ENCODE measurements around the gene FANCD2.
A peak's percentile ranks its signal among the peaks of the same experiment; 100 is the strongest.

FANCD2 gene

DNA sequence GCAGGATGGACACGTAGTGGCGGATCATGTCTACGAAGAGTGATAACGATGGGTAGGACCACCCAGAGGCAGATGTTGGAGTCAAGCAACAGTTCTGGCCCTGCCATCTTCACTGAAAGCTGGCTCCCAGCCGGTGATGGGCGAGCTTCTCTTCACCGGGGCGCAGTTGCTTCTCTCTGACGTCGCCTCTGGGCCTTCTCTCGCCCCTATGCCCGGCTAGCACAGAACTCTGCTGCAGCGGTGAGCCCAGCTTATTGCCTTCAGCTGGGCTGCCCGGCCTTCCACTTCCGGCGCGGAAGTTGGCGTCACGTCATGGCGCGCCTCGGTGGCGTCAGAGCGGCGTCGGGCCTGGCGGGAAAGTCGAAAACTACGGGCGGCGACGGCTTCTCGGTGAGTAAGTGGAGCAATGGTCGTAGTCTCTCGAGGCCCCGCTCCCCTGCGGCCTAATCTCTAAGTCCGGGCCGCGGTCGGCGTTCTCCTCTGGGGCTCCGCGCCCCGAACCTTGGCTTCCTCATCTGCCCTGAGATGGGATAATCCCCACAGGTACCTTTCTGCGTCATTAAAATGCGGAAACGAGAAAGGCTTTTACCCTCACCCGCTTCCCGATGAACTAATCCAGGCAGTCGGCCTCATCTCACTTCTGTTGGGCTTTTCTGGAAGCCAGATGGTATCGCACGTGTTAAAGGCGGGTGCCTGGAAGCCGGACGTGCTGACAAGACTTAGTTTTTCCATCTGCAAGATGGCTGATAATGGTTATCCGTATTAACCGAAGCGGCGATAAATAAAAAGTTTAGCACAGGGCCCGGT is at the start of gene FANCD2 (continued):
- peak; percentile 62; the same call in 1 of the 2 replicates for TF ChIP-seq ZNF561 (tag by site-specific recombination; IDR thresholded peaks at IDR 0.05; ENCODE audit: borderline replicate concordance)
- TF ChIP-seq ZNF184 (tag by site-specific recombination; IDR thresholded peaks at IDR 0.05) = 0 out of 2 replicates have a peak, but pooled peaks have one; percentile 12
- TF ChIP-seq ZSCAN5A (tag by site-specific recombination; IDR thresholded peaks at IDR 0.05) = 0 out of 2 replicates have a peak, but pooled peaks have one; percentile 38
- no peak for TF ChIP-seq GFI1B (tag by site-specific recombination; IDR thresholded peaks at IDR 0.05)
- TF ChIP-seq ZNF16 (tag by site-specific recombination; IDR thresholded peaks at IDR 0.05; ENCODE audit: low read depth) = no peak
- TF ChIP-seq, protein P1, sequence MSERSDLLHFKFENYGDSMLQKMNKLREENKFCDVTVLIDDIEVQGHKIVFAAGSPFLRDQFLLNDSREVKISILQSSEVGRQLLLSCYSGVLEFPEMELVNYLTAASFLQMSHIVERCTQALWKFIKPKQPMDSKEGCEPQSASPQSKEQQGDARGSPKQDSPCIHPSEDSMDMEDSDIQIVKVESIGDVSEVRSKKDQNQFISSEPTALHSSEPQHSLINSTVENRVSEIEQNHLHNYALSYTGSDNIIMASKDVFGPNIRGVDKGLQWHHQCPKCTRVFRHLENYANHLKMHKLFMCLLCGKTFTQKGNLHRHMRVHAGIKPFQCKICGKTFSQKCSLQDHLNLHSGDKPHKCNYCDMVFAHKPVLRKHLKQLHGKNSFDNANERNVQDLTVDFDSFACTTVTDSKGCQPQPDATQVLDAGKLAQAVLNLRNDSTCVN (tag by site-specific recombination; optimal IDR thresholded peaks at IDR 0.05) = peak; percentile 42
- TF ChIP-seq MZF1 (tag by site-specific recombination; IDR thresholded peaks at IDR 0.05; ENCODE audit: borderline replicate concordance) = 0 out of 2 replicates have a peak, but pooled peaks have one; percentile 55
- TF ChIP-seq KLF10 (tag by site-specific recombination; IDR thresholded peaks at IDR 0.05) = peak; percentile 61
- peak; percentile 94 for TF ChIP-seq ZNF704 (tag by site-specific recombination; IDR thresholded peaks at IDR 0.05)
- TF ChIP-seq ATF2 (tag by site-specific recombination; IDR thresholded peaks at IDR 0.05; ENCODE audit: low read depth) = peak; percentile 82

DNA sequence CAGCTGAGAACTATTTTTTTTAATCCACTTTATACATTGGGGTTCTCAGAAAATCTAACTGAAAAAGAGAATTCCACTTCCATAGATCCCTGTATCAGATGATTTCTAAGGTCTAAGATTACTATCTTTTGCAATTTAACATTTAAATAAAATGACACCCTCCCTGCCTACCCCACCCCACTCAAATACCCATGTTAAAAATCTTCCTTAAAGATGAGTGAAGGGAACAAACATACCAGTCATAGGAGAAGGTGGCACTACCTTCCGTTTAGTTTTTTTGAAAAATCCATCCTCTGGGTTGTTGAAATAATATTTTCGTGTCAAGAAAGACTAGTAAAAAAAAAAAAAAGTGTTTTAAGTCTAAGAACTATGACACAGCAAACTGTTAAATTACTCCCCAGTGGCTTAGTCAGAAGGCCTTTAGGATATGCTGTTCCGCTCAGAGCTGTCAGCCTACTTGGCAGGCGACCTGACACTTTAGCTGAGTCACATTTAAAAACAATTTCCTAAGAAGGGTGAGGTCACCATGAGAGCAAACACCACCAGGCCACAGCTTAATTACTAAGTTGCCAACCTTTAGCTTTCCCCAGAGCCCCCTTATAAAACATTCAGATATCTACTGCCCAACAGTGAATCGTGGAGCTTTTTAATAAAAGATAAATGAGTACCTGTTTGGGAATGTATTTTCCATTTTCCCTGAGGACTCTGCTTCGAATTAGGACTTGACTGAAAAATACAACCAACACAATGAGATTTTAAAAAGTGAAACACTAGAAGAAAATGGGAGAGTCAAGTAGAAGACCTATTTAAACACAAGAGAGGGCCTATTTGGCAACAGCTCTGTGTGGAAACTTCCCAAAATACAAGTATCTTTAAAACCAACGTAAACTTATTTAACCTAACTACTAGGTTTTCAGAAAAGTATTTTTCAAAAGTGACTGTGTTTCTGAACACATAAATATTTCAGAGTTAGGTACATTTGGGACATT is 49.2 kb upstream of the FANCD2 start:
- Histone ChIP-seq H3K4me3 (ENCODE audit: low read depth, low read length) (no peak overlapping the region), H3K4me1 (ENCODE audit: control insufficient read depth, insufficient read depth, low read length) (0 out of 2 replicates have a peak, but pooled peaks cover 3% of the 10 kb centered on the region), H3K36me3 (ENCODE audit: control insufficient read depth in 2 of 2, insufficient read depth in 1 of 2, low read length in 2 of 2) (peaks cover 16 to 49% of the 10 kb centered on the region in 2 experiments; a peak in 2 of 3 replicates), H3K9me3 (ENCODE audit: control insufficient read depth, insufficient read depth, low read depth, low read length) (no peaks in the 10 kb centered on the region), H3K27ac (ENCODE audit: extremely low read depth, low read depth, low read length) (peak overlapping the region; percentile 40; the same call in 1 of the 2 replicates)
- POLR2A ChIA-PET = interaction anchor here (0.6 to 2.1 kb wide), 4 partner anchors 10 to 138 kb away, joined by 3 to 11 read pairs (median 4); partner anchors contain the start of gene EMC3
- CTCF ChIA-PET = interaction anchor here (0.6 to 1.9 kb wide), 6 partner anchors 9 to 269 kb away, joined by 3 to 11 read pairs (median 4); partner anchors contain the start of gene PRRT3
- TF ChIP-seq SALL2 (tag by site-specific recombination; IDR thresholded peaks at IDR 0.05; ENCODE audit: borderline replicate concordance) (no peak), RBAK (tag by site-specific recombination; IDR thresholded peaks at IDR 0.05) (no peak), MEIS1 (CRISPR knock-in tag; IDR thresholded peaks at IDR 0.05; ENCODE audit: borderline replicate concordance) (no peak), ZNF843 (tag by site-specific recombination; IDR thresholded peaks at IDR 0.05) (peak; percentile 76), ZBTB8A (tag by site-specific recombination; IDR thresholded peaks at IDR 0.05) (peak; percentile 80), ZNF433 (tag by site-specific recombination; IDR thresholded peaks at IDR 0.05; ENCODE audit: low read depth) (no peak), ZNF138 (tag by site-specific recombination; IDR thresholded peaks at IDR 0.05; ENCODE audit: borderline replicate concordance) (no peak), REPIN1 (tag by site-specific recombination; IDR thresholded peaks at IDR 0.05; ENCODE audit: low read depth) (no peak), ZNF423 (tag by site-specific recombination; IDR thresholded peaks at IDR 0.05) (no peak), ZSCAN30 (tag by site-specific recombination; IDR thresholded peaks at IDR 0.05) (no peak; the same call in 1 of the 2 replicates), HOXD13 (CRISPR knock-in tag; IDR thresholded peaks at IDR 0.05; ENCODE audit: borderline replicate concordance) (no peak), ZNF560 (tag by site-specific recombination; IDR thresholded peaks at IDR 0.05; ENCODE audit: borderline replicate concordance) (no peak), ZNF549 (tag by site-specific recombination; IDR thresholded peaks at IDR 0.05) (no peak), ZNF521 (tag by site-specific recombination; IDR thresholded peaks at IDR 0.05) (no peak), ZNF558 (tag by site-specific recombination; IDR thresholded peaks at IDR 0.05) (peak; percentile 79), YY1 (tag by site-specific recombination; IDR thresholded peaks at IDR 0.05) (no peak)
- TF ChIP-seq, protein P2, sequence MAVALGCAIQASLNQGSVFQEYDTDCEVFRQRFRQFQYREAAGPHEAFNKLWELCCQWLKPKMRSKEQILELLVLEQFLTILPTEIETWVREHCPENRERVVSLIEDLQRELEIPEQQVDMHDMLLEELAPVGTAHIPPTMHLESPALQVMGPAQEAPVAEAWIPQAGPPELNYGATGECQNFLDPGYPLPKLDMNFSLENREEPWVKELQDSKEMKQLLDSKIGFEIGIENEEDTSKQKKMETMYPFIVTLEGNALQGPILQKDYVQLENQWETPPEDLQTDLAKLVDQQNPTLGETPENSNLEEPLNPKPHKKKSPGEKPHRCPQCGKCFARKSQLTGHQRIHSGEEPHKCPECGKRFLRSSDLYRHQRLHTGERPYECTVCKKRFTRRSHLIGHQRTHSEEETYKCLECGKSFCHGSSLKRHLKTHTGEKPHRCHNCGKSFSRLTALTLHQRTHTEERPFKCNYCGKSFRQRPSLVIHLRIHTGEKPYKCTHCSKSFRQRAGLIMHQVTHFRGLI (tag by site-specific recombination; IDR thresholded peaks at IDR 0.05) = peak; percentile 82; the same call in 1 of the 2 replicates
